Thymus (tissue), 11 donors: ENCODE results near the gene ARMH1. TPM values are rescaled to one million over a fixed set of nuclear protein-coding genes. Genes with fewer than 3 reads are reported as not detected.
"Not testable (repeated sequence)": the region's sequence is repeated elsewhere in the genome, so short reads cannot be mapped to it uniquely, and the experiment has no call there.

Experiments
- DNase-seq, 9 donors: peaks; one replicate each; pipeline ENCODE4 v3.0.0-alpha.2; 2013; ENCODE audit warnings: low spot score in 9 of 9, low read depth in 6 of 9, missing footprints in 1 of 9
- H3K27ac ChIP-seq, 2 donors: one replicate each; pipeline ENCODE4 v1.5.1; 2013; ENCODE audit warnings: control low read depth in 1 of 2, low read depth in 1 of 2, low read length in 1 of 2, mild to moderate bottlenecking in 1 of 2, moderate library complexity in 1 of 2
- H3K27me3 ChIP-seq, 2 donors: one replicate each; pipeline ENCODE4 v1.5.1; 2013; ENCODE audit warnings: low read length in 1 of 2; ENCODE audit not compliant: control insufficient read depth in 2 of 2, insufficient read depth in 1 of 2
- H3K36me3 ChIP-seq, 2 donors: one replicate each; pipeline ENCODE4 v1.5.1; 2013; ENCODE audit warnings: low read length in 1 of 2, mild to moderate bottlenecking in 1 of 2, moderate library complexity in 1 of 2; ENCODE audit not compliant: control insufficient read depth in 2 of 2, insufficient read depth in 2 of 2
- H3K4me1 ChIP-seq, 2 donors: one replicate each; pipeline ENCODE4 v1.5.1; 2013; ENCODE audit warnings: low read length in 2 of 2; ENCODE audit not compliant: control insufficient read depth in 2 of 2, insufficient read depth in 2 of 2
- H3K4me3 ChIP-seq, 2 donors: one replicate each; pipeline ENCODE4 v1.5.1; 2013; ENCODE audit warnings: low read length in 2 of 2, control low read depth in 1 of 2, mild to moderate bottlenecking in 1 of 2
- H3K9me3 ChIP-seq, 2 donors: one replicate each; pipeline ENCODE4 v1.5.1; 2013; ENCODE audit warnings: low read length in 1 of 2, mild to moderate bottlenecking in 1 of 2; ENCODE audit not compliant: control insufficient read depth in 2 of 2, insufficient read depth in 1 of 2
- WGBS: extraction: QIAGEN DNeasy Blood & Tissue Kit; methylation state at CpG from one replicate; pipeline ENCODE4 v1.1.7; 2013; 5-methylcytosine and 5-hydroxymethylcytosine counted together
- polyA plus RNA-seq: library from polyadenylated mRNA; stranded (reverse); fragments of 200-250 nt; gene quantifications from one replicate; pipeline ENCODE4 v1.2.3, GENCODE V29; 2013
- total RNA-seq: library from RNA; stranded (reverse); fragments of 120-200 nt; gene quantifications from one replicate; pipeline ENCODE4 v1.2.4, GENCODE V29; 2013
- donor health status: healthy.

The ARMH1 gene
- total and polyA plus RNA-seq, 2 donors: 47.7 to 577 TPM

DNA sequence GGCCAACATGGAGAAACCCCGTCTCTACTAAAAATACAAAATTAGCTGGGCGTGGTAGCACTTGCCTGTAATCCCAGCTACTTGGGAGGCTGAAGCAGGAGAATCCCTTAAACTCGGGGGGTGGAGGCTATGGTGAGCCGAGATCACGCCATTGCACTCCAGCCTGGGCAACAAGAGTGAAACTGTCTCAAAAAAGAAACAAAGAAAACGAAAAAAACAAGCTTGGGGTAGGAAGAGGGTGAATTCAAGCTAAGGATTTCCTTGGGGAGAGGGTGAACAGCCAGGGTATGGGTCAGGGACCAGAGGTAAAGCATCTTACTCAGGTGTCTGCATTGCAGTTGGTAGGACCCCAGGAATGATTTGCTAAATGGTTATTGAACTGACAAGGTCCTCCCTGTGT is 91.9 kb downstream of the ARMH1 start:
- DNase-seq: not testable (repeated sequence)

More for the DNA sequence above, 91.9 kb downstream of the ARMH1 start:
- H3K36me3 ChIP-seq: peaks cover 50 to 55% of the 10 kb centered on the region in 2 donors
- H3K4me3 ChIP-seq, H3K4me1 ChIP-seq, H3K9me3 ChIP-seq, H3K27ac ChIP-seq, H3K27me3 ChIP-seq: not testable (repeated sequence)
- 99% methylated on average over 6 of the region's 6 CpGs for WGBS

Other genes with a start within 250 kb of the ARMH1 start
- gene TMEM53, start 233 bp upstream of the ARMH1 start, total RNA-seq: 2.7 TPM
- 5.5 TPM for gene TMEM53, start 233 bp upstream of the ARMH1 start, polyA plus RNA-seq
- 85.6 TPM for gene RNU5D-1, start 56.5 kb downstream of the ARMH1 start, total RNA-seq
- gene RNU5D-1, start 56.5 kb downstream of the ARMH1 start, polyA plus RNA-seq: not detected
- gene KIF2C, start 65.1 kb downstream of the ARMH1 start, total RNA-seq: 42.1 TPM
- 6.2 TPM for gene KIF2C, start 65.1 kb downstream of the ARMH1 start, polyA plus RNA-seq
- gene RPS8, start 100.8 kb downstream of the ARMH1 start, total RNA-seq: 3,262 TPM
- gene RPS8, start 100.8 kb downstream of the ARMH1 start, polyA plus RNA-seq: 3,732 TPM
- 0.28 TPM for gene BEST4, start 113.5 kb downstream of the ARMH1 start, total RNA-seq
- 1.3 TPM for gene BEST4, start 113.5 kb downstream of the ARMH1 start, polyA plus RNA-seq
- 10.1 TPM for gene PLK3, start 125.7 kb downstream of the ARMH1 start, total RNA-seq
- gene PLK3, start 125.7 kb downstream of the ARMH1 start, polyA plus RNA-seq: 32.9 TPM
- gene DYNLT4, start 132.6 kb downstream of the ARMH1 start, total RNA-seq: 0.09 TPM
- 0.09 TPM for gene DYNLT4, start 132.6 kb downstream of the ARMH1 start, polyA plus RNA-seq
- gene BTBD19, start 133.8 kb downstream of the ARMH1 start, total RNA-seq: 0.42 TPM
- 3.8 TPM for gene BTBD19, start 133.8 kb downstream of the ARMH1 start, polyA plus RNA-seq
- gene PTCH2, start 168.5 kb downstream of the ARMH1 start, total RNA-seq: 0.33 TPM
- 0.91 TPM for gene PTCH2, start 168.5 kb downstream of the ARMH1 start, polyA plus RNA-seq